PC-3 (cell line): Measurements from ENCODE around the gene CAPZB.

Experiments used
- CTCF ChIP-seq: fragments of 300-600 bp; sonication (generic); conservative IDR thresholded peaks from 2 replicates; pipeline ENCODE4 v1.5.1; 2017; ENCODE audit warnings: antibody characterized with exemption, low read depth, mild to moderate bottlenecking, low read length
- EZH2 ChIP-seq: fragments of 300-600 bp; sonication (generic); IDR thresholded peaks from one replicate; pipeline ENCODE4 v1.6.1; 2017; ENCODE audit warnings: antibody characterized with exemption, mild to moderate bottlenecking, low read length; ENCODE audit not compliant: unreplicated experiment

GRCh38 chr1:19294638-19295037, 190.7 kb downstream of the CAPZB start:
- TF ChIP-seq EZH2 (no peak), CTCF (no peak)
